Tibial nerve (tissue), 4 donors: ENCODE results near the gene CLIP2. TPM values are rescaled to one million over a fixed set of nuclear protein-coding genes. Genes with fewer than 3 reads are reported as not detected.

Experiments used
- DNase-seq, 2 donors: peaks; one replicate each; pipeline ENCODE4 v3.0.0-alpha.2; 2019; ENCODE audit warnings: low spot score in 2 of 2
- H3K27ac ChIP-seq, 4 donors: fragments of 200-600 bp; sonication (generic) in 3 of 4; one replicate each; pipeline ENCODE4 v1.5.1; 2017 to 2019; ENCODE audit warnings: mild to moderate bottlenecking in 1 of 4
- H3K27me3 ChIP-seq, 2 donors: fragments of 200-600 bp; sonication (generic) in 1 of 2; one replicate each; pipeline versions ENCODE4 v1.5.1 to v1.6.0; 2017 to 2019
- H3K36me3 ChIP-seq, 3 donors: fragments of 200-600 bp; sonication (generic); one replicate each; pipeline ENCODE4 v1.5.1; 2018 to 2019
- H3K4me1 ChIP-seq, 4 donors: fragments of 200-600 bp; sonication (generic) in 3 of 4; one replicate each; pipeline ENCODE4 v1.5.1; 2017 to 2019
- H3K4me3 ChIP-seq, 4 donors: fragments of 200-600 bp; sonication (generic) in 3 of 4; one replicate each; pipeline ENCODE4 v1.5.1; 2017 to 2019; ENCODE audit warnings: mild to moderate bottlenecking in 1 of 4, moderate library complexity in 1 of 4
- H3K9me3 ChIP-seq, 4 donors: fragments of 200-600 bp; sonication (generic) in 3 of 4; one replicate each; pipeline ENCODE4 v1.5.1; 2017 to 2019
- EP300 ChIP-seq, 2 donors: sonication (generic); formaldehyde crosslinking; IDR thresholded peaks; one replicate each; pipeline ENCODE4 v1.6.1; 2017; ENCODE audit warnings: antibody characterized with exemption in 2 of 2, mild to moderate bottlenecking in 1 of 2
- POLR2A ChIP-seq, 2 donors: fragments of 450-650 bp; IDR thresholded peaks; one replicate each; pipeline ENCODE4 v1.6.1; 2017; ENCODE audit warnings: antibody characterized with exemption in 2 of 2, mild to moderate bottlenecking in 2 of 2, moderate library complexity in 2 of 2
- WGBS, 2 donors: methylation state at CpG; one replicate each; pipeline ENCODE4 v1.1.5; 2018; 5-methylcytosine and 5-hydroxymethylcytosine counted together
- total RNA-seq, 4 donors: library from RNA; depleted of rRNA; stranded (reverse); fragments of >200 nt; gene quantifications; one replicate each; pipeline ENCODE4 v1.1.0, GENCODE V29; 2016
- TF ChIP-seq, protein P1 (sequence below), 5 experiments: fragments of 200-600 bp in 3 of 5; fragments of 450-650 bp in 2 of 5; sonication (generic) in 3 of 5; IDR thresholded peaks; one replicate each; pipeline ENCODE4 v1.5.1; 2016 to 2019; ENCODE audit warnings: antibody characterized with exemption in 5 of 5, mild to moderate bottlenecking in 3 of 5, moderate library complexity in 2 of 5

CLIP2 gene
- total RNA-seq, 4 donors from 2014 or later, result 42.0 to 48.3 (median 46.3) TPM

- no peaks in the 10 kb centered on the region for H3K4me1 ChIP-seq
- WGBS, 2 donors, result 57 to 58% methylated on average over 10 of the region's 10 CpGs
- peaks cover 0 to 12% (median 0%) of the 10 kb centered on the region in 4 donors for H3K9me3 ChIP-seq
- H3K27me3 ChIP-seq, result no peaks in the 10 kb centered on the region
- DNase-seq, result no peak
- H3K27ac ChIP-seq, result no peak overlapping the region
- no peaks in the 10 kb centered on the region for H3K36me3 ChIP-seq
- no peak for TF ChIP-seq EP300 (IDR thresholded peaks at IDR 0.05)
- TF ChIP-seq POLR2A (IDR thresholded peaks at IDR 0.05), result no peak
- TF ChIP-seq, protein P1, sequence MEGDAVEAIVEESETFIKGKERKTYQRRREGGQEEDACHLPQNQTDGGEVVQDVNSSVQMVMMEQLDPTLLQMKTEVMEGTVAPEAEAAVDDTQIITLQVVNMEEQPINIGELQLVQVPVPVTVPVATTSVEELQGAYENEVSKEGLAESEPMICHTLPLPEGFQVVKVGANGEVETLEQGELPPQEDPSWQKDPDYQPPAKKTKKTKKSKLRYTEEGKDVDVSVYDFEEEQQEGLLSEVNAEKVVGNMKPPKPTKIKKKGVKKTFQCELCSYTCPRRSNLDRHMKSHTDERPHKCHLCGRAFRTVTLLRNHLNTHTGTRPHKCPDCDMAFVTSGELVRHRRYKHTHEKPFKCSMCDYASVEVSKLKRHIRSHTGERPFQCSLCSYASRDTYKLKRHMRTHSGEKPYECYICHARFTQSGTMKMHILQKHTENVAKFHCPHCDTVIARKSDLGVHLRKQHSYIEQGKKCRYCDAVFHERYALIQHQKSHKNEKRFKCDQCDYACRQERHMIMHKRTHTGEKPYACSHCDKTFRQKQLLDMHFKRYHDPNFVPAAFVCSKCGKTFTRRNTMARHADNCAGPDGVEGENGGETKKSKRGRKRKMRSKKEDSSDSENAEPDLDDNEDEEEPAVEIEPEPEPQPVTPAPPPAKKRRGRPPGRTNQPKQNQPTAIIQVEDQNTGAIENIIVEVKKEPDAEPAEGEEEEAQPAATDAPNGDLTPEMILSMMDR (IDR thresholded peaks at IDR 0.05), result no peak
- no peak overlapping the region for H3K4me3 ChIP-seq
Measured at GRCh38 chr7:74441801-74442200, 152.6 kb downstream of the CLIP2 start.

DNA sequence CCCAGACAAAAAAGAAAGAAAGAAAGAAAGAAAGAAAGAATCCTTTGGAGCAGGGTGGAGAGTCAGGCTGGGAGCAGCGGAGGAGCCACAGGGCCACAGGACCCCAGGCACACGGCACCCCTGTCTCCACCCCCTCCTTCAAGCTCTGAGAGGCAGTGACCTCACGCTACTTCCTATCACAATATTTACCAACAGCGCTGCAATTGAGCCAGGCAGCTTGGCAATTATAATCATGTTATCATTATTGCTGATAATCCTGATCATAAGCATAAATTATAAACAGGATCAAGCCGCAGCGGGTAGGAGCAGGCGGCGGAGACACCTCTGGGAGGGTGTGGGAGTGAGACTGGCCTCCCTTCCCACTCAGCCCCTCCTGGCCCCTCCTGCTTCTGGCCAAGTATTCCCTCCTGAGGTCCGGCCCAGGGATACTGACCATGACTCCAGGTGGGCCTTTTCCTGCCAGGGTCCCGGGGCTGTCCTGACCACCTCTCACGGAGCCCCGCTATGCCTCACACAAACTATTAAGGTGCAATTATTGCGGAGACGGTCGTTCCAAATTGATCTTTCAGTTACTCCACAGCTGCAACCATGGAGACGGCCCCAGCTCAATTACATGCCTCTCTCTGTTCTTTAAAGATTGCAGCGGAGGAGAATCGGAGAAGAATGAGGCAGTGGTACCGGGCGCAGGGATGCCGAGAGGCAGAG is 154.5 kb downstream of the CLIP2 start:
- Histone ChIP-seq H3K4me3 (no peak overlapping the region), H3K27ac (no peak overlapping the region), H3K36me3 (no peaks in the 10 kb centered on the region), H3K4me1 (no peaks in the 10 kb centered on the region), H3K9me3 (peaks cover 0 to 2% (median 0%) of the 10 kb centered on the region in 4 donors), H3K27me3 (no peaks in the 10 kb centered on the region)
- DNase-seq, result no peak
- no peak for TF ChIP-seq POLR2A (IDR thresholded peaks at IDR 0.05)
- TF ChIP-seq EP300 (IDR thresholded peaks at IDR 0.05), result no peak
- TF ChIP-seq, protein P1 (IDR thresholded peaks at IDR 0.05), result no peak
- WGBS, 2 donors, result 59 to 65% methylated on average over 21 of the region's 21 CpGs

- Histone ChIP-seq H3K4me3 (no peak overlapping the region), H3K4me1 (peaks cover 0 to 15% (median 5%) of the 10 kb centered on the region in 4 donors), H3K27me3 (no peaks in the 10 kb centered on the region), H3K9me3 (no peaks in the 10 kb centered on the region), H3K36me3 (no peaks in the 10 kb centered on the region), H3K27ac (no peak overlapping the region)
- TF ChIP-seq, protein P1 (IDR thresholded peaks at IDR 0.05), result no peak
- TF ChIP-seq POLR2A (IDR thresholded peaks at IDR 0.05) (no peak), EP300 (IDR thresholded peaks at IDR 0.05) (no peak)
- WGBS, 2 donors, result 88 to 89% methylated on average over 4 of the region's 4 CpGs
- no peak for DNase-seq
Measured at GRCh38 chr7:74449144-74449543, 159.9 kb downstream of the CLIP2 start.

DNA sequence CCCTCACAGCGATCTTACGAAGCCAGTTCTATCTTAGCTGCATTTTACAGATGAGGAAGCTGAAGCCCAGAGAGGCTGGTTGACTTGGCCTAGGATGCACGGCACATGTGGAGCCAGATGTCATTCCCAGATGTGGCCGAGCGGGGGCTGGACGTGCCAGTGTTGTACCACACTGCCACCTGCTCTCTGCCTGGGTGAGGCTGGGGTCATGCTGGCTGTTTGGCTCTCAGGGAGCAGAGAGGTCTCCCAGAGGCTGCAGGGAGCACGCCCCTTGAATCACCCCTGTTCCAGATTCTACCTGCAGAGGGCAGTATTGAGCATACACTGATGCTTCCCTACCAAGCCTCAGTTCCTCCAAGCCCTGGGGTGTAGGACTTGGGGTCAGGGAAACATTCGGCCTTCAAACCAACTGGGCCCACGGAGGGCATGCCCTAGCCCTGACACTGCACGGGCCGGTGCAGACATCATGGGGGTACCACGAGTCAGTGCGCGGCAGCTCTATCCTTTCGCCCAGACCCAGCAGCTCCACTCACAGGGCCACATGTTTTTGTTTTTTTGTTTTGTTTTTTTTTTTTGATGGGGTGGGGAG is 160.7 kb downstream of the CLIP2 start:
- H3K27me3 ChIP-seq, result no peaks in the 10 kb centered on the region
- H3K27ac ChIP-seq, result peak overlapping the region in 1 of 4 donors; percentile 22
- no peaks in the 10 kb centered on the region for H3K36me3 ChIP-seq
- no peak overlapping the region for H3K4me3 ChIP-seq
- no peaks in the 10 kb centered on the region for H3K9me3 ChIP-seq
- peak; percentile 29 to 85 for DNase-seq
- peaks cover 0 to 19% (median 13%) of the 10 kb centered on the region in 4 donors for H3K4me1 ChIP-seq
- peak in 1 of 2 donors; percentile 6 for TF ChIP-seq EP300 (IDR thresholded peaks at IDR 0.05)
- TF ChIP-seq, protein P1 (IDR thresholded peaks at IDR 0.05), result peak; percentile 68 to 83 (median 77)
- no peak for TF ChIP-seq POLR2A (IDR thresholded peaks at IDR 0.05)
- WGBS, 2 donors, result 63 to 64% methylated on average over 15 of the region's 15 CpGs

DNA sequence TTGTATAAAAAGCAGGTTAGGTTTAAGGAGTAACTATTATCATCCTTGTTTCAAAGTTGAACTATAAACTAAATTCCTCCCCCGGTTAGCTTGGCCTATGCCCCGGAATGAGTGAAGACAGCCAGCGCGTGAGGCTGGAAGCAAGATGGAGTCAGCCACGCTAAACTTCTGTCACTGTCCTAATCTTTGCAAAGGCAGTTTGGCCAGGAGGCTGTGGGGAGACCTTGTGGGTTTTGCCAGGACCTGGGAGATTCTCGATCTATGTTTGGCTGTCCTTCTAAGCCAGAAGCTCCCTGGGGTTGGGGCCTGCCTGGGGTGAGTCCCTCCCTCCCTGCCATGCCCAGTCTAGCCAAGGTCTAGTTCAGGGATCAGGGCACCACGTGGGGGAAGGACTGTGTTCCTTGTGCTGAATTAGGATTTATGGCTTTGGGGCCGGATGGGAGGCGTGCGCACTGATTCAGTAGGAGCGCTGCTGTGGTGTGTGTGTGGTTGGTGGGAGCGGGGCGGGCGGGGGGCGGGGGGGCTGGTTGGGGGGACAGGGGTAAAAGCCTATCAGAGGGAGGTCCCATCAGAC is 163.6 kb downstream of the CLIP2 start:
- Histone ChIP-seq H3K36me3 (no peaks in the 10 kb centered on the region), H3K9me3 (no peaks in the 10 kb centered on the region), H3K4me1 (peaks cover 0 to 30% (median 17%) of the 10 kb centered on the region in 4 donors), H3K27me3 (no peaks in the 10 kb centered on the region), H3K4me3 (peak overlapping the region; percentile 57 to 93 (median 78)), H3K27ac (peak overlapping the region; percentile 76 to 99 (median 96))
- peak in 1 of 2 donors; percentile 23 for DNase-seq
- TF ChIP-seq EP300 (IDR thresholded peaks at IDR 0.05) (peak in 1 of 2 donors; percentile 64), POLR2A (IDR thresholded peaks at IDR 0.05) (no peak)
- TF ChIP-seq, protein P1 (IDR thresholded peaks at IDR 0.05), result no peak
- 21 to 29% methylated on average over 12 to 14 of the region's 15 CpGs for WGBS, 2 donors
